A549 (cell line): ENCODE data around the gene TOGARAM1. TPM values are rescaled to one million over a fixed set of nuclear protein-coding genes. Genes with fewer than 3 reads are reported as not detected.

ENCODE experiments used
- ATAC-seq, 2 experiments: fragments of 200-7000 bp in 1 of 2; fragments of >200 bp in 1 of 2; cut with Nextera tagmentation in 1 of 2; cut with Tn5 transposase in 1 of 2; 3 replicates each; pipeline versions ENCODE4 v1.8.0 to v1.9.1; 2018 to 2020; ENCODE audit warnings: mild to moderate bottlenecking in 1 of 2, moderate library complexity in 1 of 2
- CTCF ChIA-PET: fragments of 300-600 bp; sonication (Branson Sonifier 250); formaldehyde crosslinking; extraction: SDS; loops from one replicate; lab custom pipeline; 2021; ENCODE audit warnings: antibody characterized with exemption, inconsistent platforms; lab: Yijun Ruan, JAX
- POLR2A ChIA-PET: fragments of 350-600 bp; formaldehyde crosslinking; extraction: SDS; loops from one replicate; lab custom pipeline; 2021; ENCODE audit warnings: antibody characterized with exemption, inconsistent platforms; lab: Yijun Ruan, JAX
- DNase-seq, 2 experiments: peaks; one replicate each; pipeline versions ENCODE4 v3.0.0 to v3.0.0-alpha.2; 2011 to 2016; ENCODE audit warnings: low read depth in 1 of 2, low spot score in 1 of 2
- FAIRE-seq: peaks from 2 replicates; lab custom pipeline; 2011; peaks lifted over from hg19 to GRCh38; lab: Jason Lieb, UNC
- H3K27ac ChIP-seq, 2 experiments: fragments of >200 bp; sonication (Bioruptor Twin); formaldehyde crosslinking; 3 replicates each; pipeline ENCODE4 v1.5.1; 2016 to 2017
- H3K4me1 ChIP-seq: fragments of >200 bp; sonication (Bioruptor Twin); formaldehyde crosslinking; 3 replicates; pipeline ENCODE4 v1.6.1; 2016
- H3K4me2 ChIP-seq: fragments of >200 bp; sonication (Bioruptor Twin); formaldehyde crosslinking; 3 replicates; pipeline ENCODE4 v1.6.1; 2016
- H3K4me3 ChIP-seq: fragments of >200 bp; sonication (Bioruptor Twin); formaldehyde crosslinking; 3 replicates; pipeline ENCODE4 v1.5.1; 2016
- H3K9me3 ChIP-seq: fragments of >200 bp; sonication (Bioruptor Twin); formaldehyde crosslinking; 3 replicates; pipeline ENCODE4 v1.6.1; 2016
- BCL3 ChIP-seq: fragments of >200 bp; sonication (Bioruptor Twin); formaldehyde crosslinking; IDR thresholded peaks from 3 replicates; pipeline ENCODE4 v1.6.1; 2016
- CBX8 ChIP-seq: fragments of 200-600 bp; sonication (generic); IDR thresholded peaks from 2 replicates; pipeline ENCODE4 v1.6.1; 2016
- CEBPB ChIP-seq, 2 experiments: fragments of >200 bp in 1 of 2; sonication (Bioruptor Twin) in 1 of 2; formaldehyde crosslinking in 1 of 2; IDR thresholded peaks; 2 replicates each; pipeline ENCODE4 v1.6.1; 2012 to 2016
- CHD4 ChIP-seq: fragments of 200-600 bp; sonication (generic); IDR thresholded peaks from 2 replicates; pipeline ENCODE4 v1.6.1; 2016; ENCODE audit warnings: antibody characterized with exemption, mild to moderate bottlenecking, borderline replicate concordance
- EP300 ChIP-seq, 2 experiments: fragments of >200 bp; sonication (Bioruptor Twin); formaldehyde crosslinking; IDR thresholded peaks; 2 replicates in 1 of 2; 3 replicates in 1 of 2; pipeline ENCODE4 v1.6.1; 2016 to 2017
- ESRRA ChIP-seq: fragments of 150-350 bp; IDR thresholded peaks from 2 replicates; pipeline ENCODE4 v1.6.1; 2014; ENCODE audit warnings: mild to moderate bottlenecking, low read length, borderline replicate concordance
- FOXS1 ChIP-seq: fragments of 250-450 bp; sonication (Bioruptor Pico); IDR thresholded peaks from 2 replicates; pipeline ENCODE4 v1.5.0; 2020; ENCODE audit warnings: mild to moderate bottlenecking, moderate library complexity
- HOXA7 ChIP-seq: fragments of 250-450 bp; sonication (Bioruptor Pico); IDR thresholded peaks from 2 replicates; pipeline ENCODE4 v1.5.0; 2020; ENCODE audit warnings: mild to moderate bottlenecking, moderate library complexity
- HOXB5 ChIP-seq: fragments of 250-450 bp; sonication (Bioruptor Pico); IDR thresholded peaks from 2 replicates; pipeline ENCODE4 v1.5.0; 2020; ENCODE audit warnings: mild to moderate bottlenecking, moderate library complexity
- JUN ChIP-seq, 2 experiments: fragments of >200 bp; sonication (Bioruptor Twin); formaldehyde crosslinking; IDR thresholded peaks; 2 replicates in 1 of 2; 3 replicates in 1 of 2; pipeline ENCODE4 v1.6.1; 2016 to 2017
- KDM1A ChIP-seq: fragments of 200-600 bp; sonication (generic); IDR thresholded peaks from 2 replicates; pipeline ENCODE4 v1.6.1; 2016; ENCODE audit warnings: low read depth, mild to moderate bottlenecking
- MAFK ChIP-seq: fragments of 450-650 bp; IDR thresholded peaks from 2 replicates; pipeline ENCODE4 v1.6.1; 2014; ENCODE audit not compliant: partially characterized antibody
- MAX ChIP-seq: IDR thresholded peaks from 2 replicates; pipeline ENCODE4 v1.6.1; 2012
- NFE2L2 ChIP-seq: fragments of 150-350 bp; conservative IDR thresholded peaks from 2 replicates; pipeline ENCODE4 v1.6.1; 2014; ENCODE audit warnings: low read length
- RNF2 ChIP-seq: fragments of 200-600 bp; sonication (generic); IDR thresholded peaks from 2 replicates; pipeline ENCODE4 v1.6.1; 2016; ENCODE audit warnings: low read depth, mild to moderate bottlenecking, antibody characterized with exemption, moderate library complexity, borderline replicate concordance
- TFCP2L1 ChIP-seq: fragments of 250-450 bp; sonication (Bioruptor Pico); IDR thresholded peaks from 2 replicates; pipeline ENCODE4 v1.5.0; 2021; ENCODE audit warnings: mild to moderate bottlenecking
- TP53 ChIP-seq: fragments of 250-450 bp; sonication (Bioruptor Pico); IDR thresholded peaks from 2 replicates; pipeline ENCODE4 v1.5.0; 2021; ENCODE audit warnings: mild to moderate bottlenecking, moderate library complexity
- ZC3H11A ChIP-seq: fragments of 450-650 bp; IDR thresholded peaks from 2 replicates; pipeline ENCODE4 v1.6.1; 2014; ENCODE audit warnings: antibody characterized with exemption, mild to moderate bottlenecking
- ZFP36 ChIP-seq: fragments of 450-650 bp; IDR thresholded peaks from 2 replicates; pipeline ENCODE4 v1.6.1; 2014; ENCODE audit warnings: borderline replicate concordance; ENCODE audit not compliant: partially characterized antibody
- ZNF302 ChIP-seq: fragments of 250-450 bp; sonication (Bioruptor Pico); IDR thresholded peaks from 2 replicates; pipeline ENCODE4 v1.9.0; 2021; ENCODE audit warnings: inconsistent platforms, mild to moderate bottlenecking, moderate library complexity
- WGBS: methylation state at CpG from one replicate; pipeline ENCODE4 v1.1.6; 2017; ENCODE audit errors: missing lambda C conversion rate; 5-methylcytosine and 5-hydroxymethylcytosine counted together
- polyA plus RNA-seq, 4 experiments: library from polyadenylated mRNA; depleted of rRNA in 3 of 4; stranded (reverse); fragments of >200 nt; fragmentation: RNase III in 1 of 4; extraction: RNeasy Plus Mini Kit Qiagen cat#74134 plus additional on column Dnase treatment in 1 of 4; gene quantifications; 2 replicates in 3 of 4; 3 replicates in 1 of 4; pipeline ENCODE4 v1.2.3, GENCODE V29; 2011 to 2017
- TF ChIP-seq, protein P1 (sequence below): fragments of >200 bp; sonication (Bioruptor Twin); formaldehyde crosslinking; IDR thresholded peaks from 2 replicates; pipeline ENCODE4 v1.6.1; 2016
- TF ChIP-seq, protein P2 (sequence below): fragments of 450-650 bp; IDR thresholded peaks from 2 replicates; pipeline ENCODE4 v1.6.1; 2014; ENCODE audit warnings: antibody characterized with exemption

The TOGARAM1 gene
- polyA plus RNA-seq, 2 of the 4 experiments (the other 2 are of a cell fraction): 7.6 to 17.6 TPM

- Histone ChIP-seq H3K9me3 (no peaks in the 10 kb centered on the region), H3K4me3 (no peak overlapping the region), H3K4me1 (no peaks in the 10 kb centered on the region), H3K4me2 (no peak overlapping the region), H3K27ac (no peak overlapping the region)
- POLR2A ChIA-PET: no interaction called here
- DNase-seq (no peak), ATAC-seq (no peak), FAIRE-seq (no peak)
- no peak for TF ChIP-seq TP53 (CRISPR knock-in tag)
- TF ChIP-seq MAX: no peak
- CTCF ChIA-PET: interaction anchor here (0.9 kb wide), 1 partner anchor 15 kb away, joined by 3 read pairs; no protein-coding TSS in a partner anchor
Observed at GRCh38 chr14:45057881-45058364, 95.9 kb downstream of the TOGARAM1 start.

GRCh38 chr14:45060551-45060950, 98.6 kb downstream of the TOGARAM1 start:
- H3K9me3 ChIP-seq: no peaks in the 10 kb centered on the region
- no peak overlapping the region for H3K4me3 ChIP-seq
- FAIRE-seq (no peak), ATAC-seq (no peak), DNase-seq (no peak)
- ChIA-PET CTCF (no interaction called here), POLR2A (interaction anchor here (0.6 kb wide), 1 partner anchor 161 kb away, joined by 3 read pairs; no protein-coding TSS in a partner anchor)
- no peak overlapping the region for H3K4me2 ChIP-seq
- TF ChIP-seq TFCP2L1: no peak
- TF ChIP-seq JUN (IDR thresholded peaks at IDR 0.05): no peak
- TF ChIP-seq BCL3: no peak
- no peak for TF ChIP-seq ZFP36
- no peak for TF ChIP-seq HOXA7 (CRISPR knock-in tag)
- TF ChIP-seq, protein P1, sequence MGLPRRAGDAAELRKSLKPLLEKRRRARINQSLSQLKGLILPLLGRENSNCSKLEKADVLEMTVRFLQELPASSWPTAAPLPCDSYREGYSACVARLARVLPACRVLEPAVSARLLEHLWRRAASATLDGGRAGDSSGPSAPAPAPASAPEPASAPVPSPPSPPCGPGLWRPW: no peak
- no peak for TF ChIP-seq ZC3H11A
- no peak for TF ChIP-seq ZNF302 (CRISPR knock-in tag)
- TF ChIP-seq RNF2: no peak
- TF ChIP-seq, protein P2, sequence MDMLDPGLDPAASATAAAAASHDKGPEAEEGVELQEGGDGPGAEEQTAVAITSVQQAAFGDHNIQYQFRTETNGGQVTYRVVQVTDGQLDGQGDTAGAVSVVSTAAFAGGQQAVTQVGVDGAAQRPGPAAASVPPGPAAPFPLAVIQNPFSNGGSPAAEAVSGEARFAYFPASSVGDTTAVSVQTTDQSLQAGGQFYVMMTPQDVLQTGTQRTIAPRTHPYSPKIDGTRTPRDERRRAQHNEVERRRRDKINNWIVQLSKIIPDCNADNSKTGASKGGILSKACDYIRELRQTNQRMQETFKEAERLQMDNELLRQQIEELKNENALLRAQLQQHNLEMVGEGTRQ: no peak
- TF ChIP-seq KDM1A: no peak
- no peak for TF ChIP-seq CHD4
- no peak for TF ChIP-seq CBX8
- TF ChIP-seq MAFK: no peak
- no peak for TF ChIP-seq NFE2L2
- TF ChIP-seq ESRRA: no peak
- no peak for TF ChIP-seq CEBPB (IDR thresholded peaks at IDR 0.05)
- TF ChIP-seq HOXB5 (CRISPR knock-in tag): no peak
- H3K27ac ChIP-seq: no peak overlapping the region
- no peaks in the 10 kb centered on the region for H3K4me1 ChIP-seq

DNA sequence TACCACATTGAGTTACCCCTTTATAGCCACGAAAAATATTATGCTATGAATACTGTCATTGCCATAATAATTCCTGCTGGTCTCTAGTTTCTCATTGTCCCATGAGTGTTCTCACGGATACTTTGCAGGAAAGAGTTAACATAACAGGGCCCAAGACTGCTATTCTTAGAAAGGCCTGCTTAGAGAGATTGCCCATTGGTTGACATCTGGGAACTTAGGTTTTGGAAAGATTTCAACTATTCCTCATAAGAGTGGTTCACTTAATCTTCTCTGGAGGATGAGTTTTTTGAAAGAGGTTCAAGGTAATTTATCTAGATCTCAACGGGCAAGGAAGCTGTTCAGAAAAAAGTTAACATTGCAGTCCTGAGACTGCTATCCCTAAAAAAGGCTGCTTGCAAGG, 103.5 kb downstream of the TOGARAM1 start:
- no peak for FAIRE-seq
- POLR2A ChIA-PET: no interaction called here
- no peak overlapping the region for H3K4me3 ChIP-seq
- no peaks in the 10 kb centered on the region for H3K4me1 ChIP-seq
- TF ChIP-seq FOXS1 (CRISPR knock-in tag) (no peak), EP300 (IDR thresholded peaks at IDR 0.05) (no peak)
- TF ChIP-seq, protein P2: no peak
- TF ChIP-seq, all 56 proteins: peak for 0
- Histone ChIP-seq H3K9me3 (no peaks in the 10 kb centered on the region), H3K4me2 (no peak overlapping the region), H3K27ac (no peak overlapping the region)
- ATAC-seq (no peak), DNase-seq (no peak)
- 74% methylated on average over 3 of the region's 3 CpGs for WGBS
- CTCF ChIA-PET: interaction anchor here (1.4 kb wide), 1 partner anchor 152 kb away, joined by 4 read pairs; no protein-coding TSS in a partner anchor
